Anterior cingulate cortex (tissue), 58 donors: Measurements from ENCODE around the gene MAG.
A peak's percentile ranks its signal among the peaks of the same experiment; 100 is the strongest.

Experiments used
- DNase-seq, 58 donors: peaks; one replicate each; lab custom pipeline; 2025; lab: John Stamatoyannopoulos, UW

The MAG gene

DNA sequence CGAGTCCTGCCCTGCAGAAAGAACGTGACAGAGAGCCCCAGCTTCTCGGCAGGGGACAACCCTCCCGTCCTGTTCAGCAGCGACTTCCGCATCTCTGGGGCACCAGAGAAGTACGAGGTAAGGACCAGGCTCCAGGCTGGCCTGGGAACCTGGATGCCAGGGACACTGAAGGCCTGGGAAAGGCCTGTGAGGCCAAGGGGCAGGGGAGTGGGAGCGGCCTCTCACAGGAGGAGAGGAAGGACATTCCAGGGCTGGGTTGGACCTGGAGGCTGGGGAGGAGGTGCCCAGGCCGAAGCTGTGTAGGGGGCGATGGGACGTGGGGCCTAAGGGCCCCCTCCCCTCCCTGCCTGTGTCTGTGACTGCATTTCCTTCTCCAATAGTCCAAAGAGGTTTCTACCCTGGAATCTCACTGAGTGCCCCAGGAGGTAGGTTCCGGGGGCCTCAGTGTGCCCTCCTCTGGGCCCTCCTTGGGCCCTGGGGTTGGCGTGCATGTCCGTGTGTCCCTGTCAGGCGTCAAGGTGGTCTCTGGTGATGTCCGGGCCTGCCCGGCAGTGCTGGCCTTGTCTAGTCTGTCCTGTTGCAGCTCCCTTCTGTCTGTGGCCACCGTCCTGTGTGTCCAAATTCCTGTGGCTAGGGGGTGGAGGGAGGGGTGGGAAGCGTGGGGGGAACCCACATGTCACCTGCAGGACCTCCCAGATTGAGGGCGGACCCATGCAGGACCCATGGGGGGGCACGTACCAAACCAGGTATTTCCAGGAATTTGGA is 20.1 kb downstream of the MAG start:
- no peak for DNase-seq

GRCh38 chr19:35313587-35313986 is 21.6 kb downstream of the MAG start:
- DNase-seq, result peak in 1 of 58 donors; percentile 25

GRCh38 chr19:35314031-35314430 is 22.1 kb downstream of the MAG start:
- DNase-seq, result no peak

DNA sequence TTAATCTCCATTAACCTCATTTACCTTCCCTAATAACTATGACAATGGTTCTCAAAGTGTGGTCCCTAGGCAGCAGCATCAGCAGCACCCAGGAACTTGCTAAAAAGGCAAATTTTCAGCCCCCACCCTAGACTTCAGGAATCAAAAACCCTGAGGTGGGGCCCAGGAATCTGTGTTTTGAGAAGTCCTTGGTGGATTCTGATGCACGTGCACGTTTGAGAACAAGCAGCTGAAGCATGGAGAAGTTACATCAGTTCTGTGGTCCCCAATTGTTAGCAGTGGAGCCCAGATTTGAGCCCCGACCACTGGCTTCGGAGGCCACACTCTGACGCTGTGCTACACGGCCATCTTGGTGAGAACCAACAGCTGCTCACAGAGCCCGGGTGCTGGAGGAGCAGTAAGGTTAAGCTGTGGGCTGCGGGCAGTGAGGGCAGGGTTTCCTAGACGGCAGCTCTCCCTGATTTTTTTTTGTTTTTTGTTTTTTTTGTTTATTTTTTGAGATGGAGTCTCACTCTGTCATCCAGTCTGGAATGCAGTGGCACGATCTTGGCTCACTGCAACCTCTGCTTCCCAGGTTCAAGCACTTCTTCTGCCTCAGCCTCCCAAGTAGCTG is 23.0 kb downstream of the MAG start:
- DNase-seq, result no peak

- DNase-seq, result no peak
Observed at GRCh38 chr19:35315883-35316282, 23.9 kb downstream of the MAG start.

DNA sequence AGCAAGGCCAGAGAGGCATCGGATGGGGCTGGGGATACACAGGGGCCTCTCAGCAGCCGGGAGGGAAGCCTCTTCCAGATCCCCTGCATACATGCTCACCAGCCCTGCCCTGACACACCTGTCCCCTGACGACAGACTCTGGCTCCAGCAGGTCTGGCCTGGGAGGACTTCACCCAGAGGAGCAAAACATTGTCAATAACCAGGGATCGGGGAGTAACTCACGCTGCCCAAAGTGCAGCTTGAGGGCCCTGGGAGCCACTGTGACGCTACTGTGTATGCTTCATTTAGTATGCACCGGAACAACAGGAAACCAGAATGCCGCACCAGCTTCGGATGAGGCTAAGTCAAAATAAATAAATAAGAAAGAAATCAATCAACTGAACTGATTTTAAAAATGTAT is 24.6 kb downstream of the MAG start:
- no peak for DNase-seq

GRCh38 chr19:35317464-35318043 is 25.6 kb downstream of the MAG start:
- peak in 2 of 58 donors; percentile 7 to 11 for DNase-seq

DNA sequence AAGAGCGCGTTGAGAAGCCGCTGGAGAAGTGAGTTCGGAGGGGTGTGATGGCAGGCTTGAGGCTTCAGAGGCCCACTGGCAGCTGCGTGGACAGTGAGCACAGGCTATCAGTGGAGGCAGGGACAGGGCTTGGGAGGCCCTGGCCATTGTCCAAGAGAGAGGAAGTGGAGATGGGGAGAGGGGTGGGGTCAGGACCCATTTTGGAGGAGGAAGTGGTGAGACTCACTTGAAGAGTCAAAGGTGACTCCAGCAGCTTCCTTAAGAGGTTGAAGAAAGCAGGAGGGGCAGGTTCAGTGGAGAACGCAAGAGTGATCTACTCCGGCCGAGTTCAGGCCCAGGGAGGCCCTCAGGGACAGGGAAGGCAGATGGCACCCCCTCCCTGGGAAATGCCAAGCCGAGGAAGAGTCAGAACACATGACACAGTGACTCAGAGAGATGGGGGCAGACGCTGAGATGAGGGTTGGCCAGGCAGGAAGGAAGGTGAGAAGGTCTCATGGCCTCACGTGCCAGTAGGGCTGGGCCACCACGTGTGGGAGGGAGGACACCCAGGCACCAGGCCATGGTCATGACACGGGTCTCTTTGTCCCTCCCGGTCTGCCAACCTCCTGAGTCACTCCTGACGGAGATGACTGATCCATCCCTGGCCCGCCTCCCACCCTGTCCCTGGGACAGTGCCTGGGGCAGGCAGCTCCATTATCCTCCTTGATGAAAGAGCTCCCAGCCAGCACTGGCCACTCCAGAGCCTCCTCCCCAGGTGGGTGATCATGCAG is 26.9 kb downstream of the MAG start:
- DNase-seq, result peak in 50 of 58 donors; percentile 9 to 95 (median 56)

GRCh38 chr19:35320065-35320713 is 28.2 kb downstream of the MAG start:
- DNase-seq, result peak in 1 of 58 donors; percentile 45

DNA sequence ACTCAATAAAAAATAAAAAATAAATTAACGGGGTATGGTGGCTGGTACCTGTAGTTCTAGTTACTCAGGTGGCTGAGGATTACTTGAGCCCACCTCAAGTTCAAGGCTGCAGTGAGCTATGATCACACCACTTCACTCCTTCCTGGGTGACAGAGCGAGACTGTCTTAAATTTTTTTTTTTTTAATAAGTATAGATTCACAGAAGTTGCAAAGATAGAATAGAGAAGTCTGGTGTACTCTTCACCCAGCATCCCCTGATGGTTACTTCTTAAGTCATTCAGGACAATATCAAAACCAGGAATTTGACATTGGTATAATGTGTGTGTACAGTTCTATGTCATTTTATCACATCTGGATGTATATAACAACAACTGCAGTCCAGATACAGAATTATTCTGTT is 29.3 kb downstream of the MAG start:
- DNase-seq, result no peak

GRCh38 chr19:35322014-35322413 is 30.1 kb downstream of the MAG start:
- DNase-seq, result no peak

DNA sequence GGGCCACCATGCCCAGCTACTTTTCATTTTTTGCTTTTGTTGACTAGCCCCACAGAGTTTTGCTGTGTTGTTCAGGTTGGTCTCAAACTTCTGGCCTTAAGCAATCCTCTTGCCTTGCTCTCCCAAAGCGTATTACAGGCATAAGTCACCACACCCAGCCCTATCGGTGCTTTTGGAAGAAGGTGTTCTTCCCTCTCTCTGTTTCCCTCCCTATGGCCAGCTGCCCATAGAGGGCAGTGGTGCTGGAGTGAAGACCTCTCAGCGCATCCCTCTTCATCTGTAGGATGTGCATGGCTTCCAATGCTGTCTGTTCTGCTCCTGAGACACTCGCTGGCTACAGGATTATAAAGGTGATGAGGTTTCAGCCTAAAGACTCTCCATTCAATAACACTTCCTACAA is 35.7 kb downstream of the MAG start:
- no peak for DNase-seq

- no peak for DNase-seq
Observed at GRCh38 chr19:35328851-35329285, 36.9 kb downstream of the MAG start, which contains the start of gene CD22. Gene CD22, plus strand, starts transcription at chr19:35329187. Its CDS starts 2,854 bp downstream, at chr19:35332041.

GRCh38 chr19:35329323-35329722 is 37.4 kb downstream of the MAG start:
- DNase-seq, result no peak

- no peak for DNase-seq
Observed at GRCh38 chr19:35330475-35330874, 38.5 kb downstream of the MAG start.

- no peak for DNase-seq
Observed at GRCh38 chr19:35331551-35332214, 39.7 kb downstream of the MAG start.

DNA sequence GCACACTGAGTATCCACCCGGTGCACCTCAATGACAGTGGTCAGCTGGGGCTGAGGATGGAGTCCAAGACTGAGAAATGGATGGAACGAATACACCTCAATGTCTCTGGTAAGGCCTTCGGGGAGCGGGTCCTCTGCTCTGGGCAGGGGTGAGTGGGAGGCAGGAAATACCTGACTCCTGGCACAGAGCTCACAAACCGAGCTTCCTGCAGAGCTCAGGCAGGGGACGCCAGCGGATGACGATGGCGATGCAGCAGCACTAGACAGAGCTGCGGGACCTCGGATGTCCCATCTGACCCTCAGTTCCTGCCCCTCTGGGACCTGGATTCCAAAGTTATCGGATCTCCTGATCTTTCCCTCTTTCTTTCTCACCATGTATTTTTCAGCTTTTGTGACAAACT is 40.9 kb downstream of the MAG start:
- no peak for DNase-seq

- DNase-seq, result no peak
Observed at GRCh38 chr19:35334144-35334753, 42.3 kb downstream of the MAG start.

- DNase-seq, result no peak
Observed at GRCh38 chr19:35336166-35336955, 44.4 kb downstream of the MAG start.
